HG02642 (cell line): ENCODE data around the gene BCDIN3D.

Experiments used
- ATAC-seq: cut with Tn5 transposase; IDR thresholded peaks from one replicate; pipeline ENCODE4 v1.9.1; 2021; ENCODE audit warnings: mild to moderate bottlenecking; ENCODE audit not compliant: unreplicated experiment, poor library complexity

The BCDIN3D gene

GRCh38 chr12:49801141-49802063 is 41.5 kb downstream of the BCDIN3D start:
- ATAC-seq = no peak

- ATAC-seq = no peak
Observed at GRCh38 chr12:49800421-49801140, 42.3 kb downstream of the BCDIN3D start.

DNA sequence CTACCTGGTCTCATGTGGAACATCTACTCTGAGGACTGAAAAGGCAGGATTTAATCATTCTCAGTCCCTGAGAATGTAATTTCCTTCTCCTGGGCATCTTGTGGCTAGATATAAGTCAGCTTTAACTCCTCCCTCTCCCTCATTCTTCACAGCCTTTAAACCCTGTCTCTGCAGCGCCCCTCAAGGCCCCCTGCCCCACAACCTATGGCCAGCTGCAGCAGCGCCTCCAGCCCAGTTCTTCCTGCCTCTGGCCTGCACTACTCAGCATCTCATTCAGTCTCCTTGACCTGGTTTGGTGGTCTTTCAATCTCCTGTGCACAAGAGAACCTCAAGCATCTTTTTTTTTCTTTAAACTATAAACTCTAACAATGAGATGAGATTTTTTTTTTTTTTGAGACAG is 44.0 kb downstream of the BCDIN3D start:
- no peak for ATAC-seq

DNA sequence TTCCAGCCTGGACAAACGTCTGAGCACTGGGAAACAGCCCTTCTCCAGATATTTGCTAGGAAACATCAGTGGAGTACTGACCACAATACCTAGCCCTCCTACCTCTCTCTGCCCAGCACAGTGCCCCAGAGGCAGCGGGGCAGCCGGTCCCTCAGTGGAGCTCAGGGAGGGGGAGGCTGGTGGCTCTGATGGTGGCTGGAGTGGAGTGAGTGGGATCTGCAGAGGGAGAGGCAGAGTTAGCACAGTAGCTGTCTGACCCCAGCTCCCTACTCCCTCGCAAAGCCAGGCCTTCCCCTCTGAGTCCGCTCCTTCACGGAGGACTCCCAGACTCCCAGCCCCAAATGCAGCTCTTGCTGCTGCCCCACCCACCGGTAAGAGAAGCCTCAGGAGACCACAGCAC is 44.7 kb downstream of the BCDIN3D start:
- no peak for ATAC-seq

DNA sequence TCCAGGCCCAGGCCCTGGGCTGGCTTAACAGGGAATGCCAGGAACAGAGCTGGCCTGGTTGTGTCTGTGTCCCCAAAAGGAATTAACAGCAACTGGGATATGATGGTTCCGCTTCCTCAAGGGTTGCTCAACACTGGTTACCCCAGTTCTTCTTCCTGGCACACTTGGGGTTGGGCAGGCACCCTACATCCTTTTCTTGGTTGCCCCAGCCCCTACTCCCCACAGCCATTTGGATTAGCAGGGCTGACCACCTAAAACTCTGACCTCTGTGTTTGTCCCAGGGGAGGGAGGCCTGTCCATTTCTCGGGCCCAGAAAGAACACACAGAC is 45.5 kb downstream of the BCDIN3D start:
- no peak for ATAC-seq

- ATAC-seq = no peak
Observed at GRCh38 chr12:49796606-49797448, 46.1 kb downstream of the BCDIN3D start.

GRCh38 chr12:49796155-49796554 is 46.8 kb downstream of the BCDIN3D start:
- ATAC-seq = no peak

- no peak for ATAC-seq
Observed at GRCh38 chr12:49795654-49796105, 47.2 kb downstream of the BCDIN3D start.

- no peak for ATAC-seq
Observed at GRCh38 chr12:49794811-49795653, 47.9 kb downstream of the BCDIN3D start.

DNA sequence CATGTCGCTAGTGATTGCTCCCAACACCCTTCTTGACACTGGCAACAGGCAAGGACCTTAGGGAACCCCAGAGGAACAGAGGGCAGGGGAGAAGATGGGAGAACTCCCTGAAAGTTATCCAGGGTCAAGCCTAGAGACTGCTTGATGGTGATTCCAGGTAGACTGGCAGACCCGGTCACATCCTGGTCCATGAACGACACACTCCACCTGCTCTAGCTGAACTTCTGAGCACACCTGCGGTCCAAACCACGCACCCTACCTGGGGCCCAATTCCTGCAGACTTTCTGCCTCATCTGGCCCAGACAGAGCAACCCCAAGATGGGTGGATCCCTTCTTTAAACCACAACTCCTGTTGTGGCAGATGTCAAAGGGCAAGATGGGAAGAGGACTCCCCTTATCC is 48.9 kb downstream of the BCDIN3D start:
- no peak for ATAC-seq

DNA sequence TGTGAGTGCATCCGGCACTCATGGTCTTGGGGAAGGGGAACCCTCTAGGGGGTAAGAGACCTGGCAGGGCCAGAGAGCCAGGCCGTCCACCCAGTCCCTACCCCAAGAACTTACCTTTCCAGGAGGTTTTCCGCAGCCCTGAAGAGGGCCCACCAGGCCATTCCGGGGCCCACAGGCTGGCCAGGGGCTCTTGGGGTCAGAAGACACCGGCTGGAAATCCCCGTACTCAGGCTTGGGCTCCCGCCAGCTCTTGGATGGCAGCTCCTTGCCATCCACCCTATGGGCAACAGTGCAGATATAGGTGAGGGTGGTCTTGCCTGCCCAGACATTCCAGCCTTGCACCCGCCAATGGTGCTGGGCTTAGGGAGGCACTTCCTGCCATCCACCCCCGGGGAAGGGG is 49.3 kb downstream of the BCDIN3D start:
- no peak for ATAC-seq

DNA sequence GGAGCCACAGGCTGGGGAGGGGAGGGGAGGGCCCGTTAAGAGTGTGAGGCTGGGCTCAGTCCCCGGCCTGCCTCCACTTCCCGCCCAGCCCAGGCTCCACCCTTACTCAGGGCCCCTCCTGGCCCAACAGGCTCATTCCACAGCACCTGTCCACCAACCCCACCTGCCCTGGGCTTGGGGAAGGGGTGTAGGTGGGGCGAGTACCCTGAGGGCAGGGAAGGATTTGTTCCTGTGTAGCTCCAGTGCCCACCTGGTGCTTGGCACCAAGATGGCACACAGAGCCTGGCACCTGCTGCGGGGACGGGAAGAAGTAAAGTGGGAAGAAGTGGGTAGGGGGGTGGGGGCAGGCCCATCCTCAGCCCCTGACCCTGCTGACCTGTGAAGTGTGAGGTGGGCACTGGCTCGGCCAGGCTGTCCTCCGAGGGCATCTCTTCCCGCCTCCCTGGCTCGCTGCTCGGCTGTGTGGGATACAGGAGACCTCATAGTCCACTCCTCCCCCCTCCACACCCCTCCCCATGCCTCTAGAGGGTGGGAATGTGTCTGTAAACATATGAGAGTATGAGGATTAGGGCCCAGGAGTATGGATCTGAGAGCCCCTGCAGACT is 49.8 kb downstream of the BCDIN3D start:
- no peak for ATAC-seq

DNA sequence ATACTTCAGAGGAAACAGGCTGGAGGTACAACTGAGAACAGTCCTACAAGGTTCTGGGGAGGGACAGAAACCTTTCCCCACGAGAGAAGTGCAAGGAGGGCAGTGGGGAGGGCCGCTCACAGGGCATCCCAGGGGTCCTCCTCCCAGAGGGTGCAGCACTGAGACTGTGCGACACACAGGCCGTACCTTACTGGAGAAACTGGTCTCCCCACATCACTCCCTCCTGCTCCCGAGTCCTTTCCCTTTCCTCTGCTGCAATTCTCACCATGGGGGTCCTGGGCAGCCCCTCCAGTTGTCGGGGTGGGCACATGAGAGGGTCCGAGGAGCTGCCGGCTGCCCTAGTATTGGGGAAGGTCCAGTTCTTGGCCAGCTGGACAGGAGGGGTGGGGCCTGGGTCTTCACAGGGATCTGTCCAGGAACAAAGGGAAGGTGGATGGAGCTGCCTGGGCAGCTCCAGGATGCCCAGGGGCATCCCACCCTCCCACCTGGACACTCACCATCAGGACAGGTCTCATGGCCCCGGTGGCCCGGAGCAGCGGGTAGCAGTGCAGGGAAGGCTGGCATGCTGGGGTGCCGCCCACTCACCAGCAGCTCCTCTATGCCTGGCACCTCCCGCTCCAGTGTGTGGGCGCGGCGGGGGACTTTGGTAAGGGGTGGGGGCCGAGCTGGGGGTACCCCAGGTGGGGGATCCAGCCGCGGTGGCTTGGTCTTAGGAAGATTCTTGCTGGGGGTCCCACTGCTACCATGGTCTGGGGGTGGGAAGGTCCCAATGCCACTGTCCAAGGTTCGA is 50.5 kb downstream of the BCDIN3D start:
- no peak for ATAC-seq

DNA sequence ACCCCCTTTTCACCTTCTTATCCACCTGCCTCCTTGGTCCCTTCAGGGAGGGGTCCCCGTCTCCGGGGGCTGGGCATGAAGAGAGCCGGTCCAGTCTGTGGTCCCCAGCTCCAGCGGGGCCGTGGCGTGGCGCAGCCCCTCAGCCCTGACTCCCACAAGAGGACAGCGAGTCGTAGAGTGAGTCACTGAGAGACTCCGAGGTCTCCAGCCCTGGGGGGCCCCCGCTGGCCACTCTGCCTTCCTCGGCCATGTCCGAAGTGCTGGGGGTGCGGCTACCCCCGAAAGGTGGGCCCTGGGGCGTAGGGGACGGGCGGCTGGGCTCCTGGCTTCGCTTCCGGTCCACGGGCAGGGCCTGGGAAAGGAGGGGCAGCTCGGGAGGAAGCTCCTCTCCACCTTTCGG is 51.2 kb downstream of the BCDIN3D start:
- ATAC-seq = no peak

DNA sequence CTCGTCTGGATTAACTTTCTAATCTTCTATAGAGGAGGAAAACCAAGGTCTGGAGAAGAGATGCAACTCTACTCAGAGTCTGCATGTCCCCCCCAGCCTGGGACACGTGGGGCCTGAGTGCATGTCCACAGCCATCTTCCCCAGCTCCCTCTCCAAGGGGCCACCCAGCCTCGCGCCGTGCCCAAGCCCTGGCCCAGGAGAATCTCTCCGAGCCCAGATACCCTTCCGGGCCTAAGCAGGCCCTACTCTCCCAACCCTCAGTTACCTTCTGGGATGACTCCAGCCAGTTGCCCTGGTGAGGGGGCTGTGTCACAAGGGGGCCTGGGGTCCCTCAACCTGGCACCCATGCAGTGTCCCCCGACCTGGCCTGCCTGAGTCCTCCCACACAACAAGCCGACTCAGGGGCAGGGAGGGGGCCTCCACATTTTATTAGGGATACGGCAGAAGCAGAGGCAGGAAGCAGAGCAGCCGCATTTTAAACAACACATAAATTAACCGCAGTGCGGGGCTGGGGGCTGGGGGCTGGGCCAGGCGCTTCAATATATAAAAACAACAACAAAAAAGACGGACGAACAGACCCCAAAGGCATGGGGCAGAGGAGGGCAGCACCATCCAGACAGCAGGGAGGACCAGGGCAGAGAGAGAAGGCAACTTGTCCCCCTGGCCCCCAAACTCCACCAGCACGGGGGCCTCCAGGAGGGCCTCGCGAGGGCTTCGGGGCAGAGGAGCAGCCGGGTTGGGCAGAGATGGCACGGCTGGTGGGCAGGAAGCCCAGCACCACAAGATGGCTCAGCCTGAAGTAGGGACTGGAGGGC is 52.0 kb downstream of the BCDIN3D start:
- no peak for ATAC-seq

GRCh38 chr12:49789992-49790391 is 52.9 kb downstream of the BCDIN3D start:
- ATAC-seq = no peak

- no peak for ATAC-seq
Observed at GRCh38 chr12:49787672-49788071, 55.2 kb downstream of the BCDIN3D start.
